G401.6 (cell line): Measurements from ENCODE around the gene SERPINF2.
"Not testable (repeated sequence)": the region's sequence is repeated elsewhere in the genome, so short reads cannot be mapped to it uniquely, and the experiment has no call there.

Source experiments
- FAIRE-seq: peaks from 2 replicates; lab custom pipeline; 2012; peaks lifted over from hg19 to GRCh38; lab: Jason Lieb, UNC

SERPINF2 gene

GRCh38 chr17:1762901-1763898 is 20.5 kb downstream of the SERPINF2 start:
- FAIRE-seq, result peak; percentile 34

DNA sequence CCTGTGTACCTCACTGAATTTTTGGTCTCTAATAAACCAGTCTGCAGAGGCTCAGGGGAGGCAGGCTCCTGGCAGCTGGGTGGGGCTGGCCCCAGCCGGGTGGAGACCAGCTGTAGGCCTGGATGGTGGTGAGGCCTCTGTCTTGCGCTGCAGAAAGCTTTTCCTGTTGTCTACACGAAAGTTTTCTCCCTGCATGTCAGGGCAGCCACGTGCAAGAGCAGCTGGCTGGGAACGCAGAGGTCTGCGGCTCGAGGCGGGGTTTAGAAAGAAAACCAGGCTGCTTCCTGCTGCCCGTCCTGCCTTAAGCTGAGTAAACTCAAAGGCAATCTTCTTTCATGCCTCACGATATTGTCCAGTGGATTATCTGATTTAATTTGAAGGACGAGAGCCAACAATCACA is 21.6 kb downstream of the SERPINF2 start:
- FAIRE-seq, result no peak

- FAIRE-seq, result not testable (repeated sequence)
These were observed 22.0 kb downstream of the SERPINF2 start for GRCh38 chr17:1764705-1765104.

DNA sequence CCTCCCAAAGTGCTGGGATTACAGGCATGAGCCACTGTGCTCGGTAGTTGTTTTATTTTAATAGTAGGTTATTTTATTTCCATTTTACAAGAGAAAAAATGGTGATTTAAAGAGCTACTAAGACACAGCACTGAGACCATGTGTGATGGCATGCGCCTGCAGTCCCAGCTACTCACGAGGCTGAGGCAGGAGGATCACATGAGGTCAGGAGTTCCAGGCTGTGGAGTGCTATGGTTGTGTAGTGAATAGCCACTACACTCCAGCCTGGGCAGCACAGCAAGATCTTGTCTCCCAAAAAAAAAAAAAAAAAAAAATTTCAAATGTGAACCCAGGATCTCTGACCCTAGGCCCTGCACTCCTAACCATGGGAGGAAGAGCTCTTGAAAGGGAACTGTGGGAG is 22.9 kb downstream of the SERPINF2 start:
- FAIRE-seq, result no peak

GRCh38 chr17:1766382-1767135 is 23.9 kb downstream of the SERPINF2 start:
- FAIRE-seq, result no peak

DNA sequence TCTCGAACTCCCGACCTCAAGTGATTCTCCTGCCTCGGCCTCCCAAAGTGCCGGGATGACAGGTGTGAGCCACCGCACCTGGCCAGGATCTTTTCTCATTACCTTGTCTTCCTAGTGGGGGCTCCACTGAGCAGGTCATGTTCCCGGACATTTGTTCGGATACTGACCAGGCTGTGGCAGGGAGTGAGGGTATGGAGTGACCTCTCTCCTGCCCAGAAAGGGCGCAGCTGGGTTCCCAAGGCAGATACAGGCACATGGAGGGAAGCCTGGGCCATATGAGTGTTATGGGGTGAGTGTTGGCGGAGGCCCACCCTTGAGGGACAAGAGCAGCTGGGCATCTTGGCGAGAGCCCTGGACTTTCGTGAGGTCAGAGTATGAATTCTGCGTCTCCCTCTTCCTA is 24.7 kb downstream of the SERPINF2 start:
- FAIRE-seq, result no peak

GRCh38 chr17:1769822-1770477 is 27.3 kb downstream of the SERPINF2 start:
- FAIRE-seq, result no peak

GRCh38 chr17:1773000-1773695 is 30.5 kb downstream of the SERPINF2 start:
- not testable (repeated sequence) for FAIRE-seq

GRCh38 chr17:1773696-1774181 is 31.1 kb downstream of the SERPINF2 start:
- no peak for FAIRE-seq

GRCh38 chr17:1774390-1775176 is 31.9 kb downstream of the SERPINF2 start:
- no peak for FAIRE-seq

GRCh38 chr17:1776328-1776727 is 33.7 kb downstream of the SERPINF2 start:
- no peak for FAIRE-seq

- FAIRE-seq, result no peak
These were observed 34.2 kb downstream of the SERPINF2 start for GRCh38 chr17:1776857-1777256.

- peak; percentile 49 for FAIRE-seq
These were observed 37.0 kb downstream of the SERPINF2 start for GRCh38 chr17:1779571-1780131.

DNA sequence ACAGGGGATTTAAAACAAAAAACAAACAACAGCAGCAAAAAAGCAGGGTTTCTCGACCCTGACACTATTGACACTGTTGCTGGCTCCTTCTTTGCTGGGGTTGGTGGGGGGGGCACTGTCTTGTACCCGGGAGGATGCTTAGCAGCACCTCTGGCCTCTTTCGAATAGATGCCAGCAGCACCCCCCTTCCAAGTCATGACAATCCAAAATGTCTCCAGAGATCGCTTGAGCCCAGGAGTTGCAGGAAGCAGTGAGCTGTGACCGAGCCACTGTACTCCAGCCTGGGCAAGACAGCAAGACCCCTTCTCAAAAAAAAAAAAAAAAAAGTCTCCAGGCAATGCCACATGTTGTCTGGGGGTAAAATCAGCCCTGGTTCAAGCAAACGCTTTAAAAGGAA is 39.5 kb downstream of the SERPINF2 start:
- FAIRE-seq, result no peak

- FAIRE-seq, result no peak
These were observed 40.6 kb downstream of the SERPINF2 start for GRCh38 chr17:1783271-1783670.

- FAIRE-seq, result peak; percentile 74
These were observed 41.4 kb downstream of the SERPINF2 start for GRCh38 chr17:1783834-1784611.

- no peak for FAIRE-seq
These were observed 43.3 kb downstream of the SERPINF2 start for GRCh38 chr17:1785930-1786329.

DNA sequence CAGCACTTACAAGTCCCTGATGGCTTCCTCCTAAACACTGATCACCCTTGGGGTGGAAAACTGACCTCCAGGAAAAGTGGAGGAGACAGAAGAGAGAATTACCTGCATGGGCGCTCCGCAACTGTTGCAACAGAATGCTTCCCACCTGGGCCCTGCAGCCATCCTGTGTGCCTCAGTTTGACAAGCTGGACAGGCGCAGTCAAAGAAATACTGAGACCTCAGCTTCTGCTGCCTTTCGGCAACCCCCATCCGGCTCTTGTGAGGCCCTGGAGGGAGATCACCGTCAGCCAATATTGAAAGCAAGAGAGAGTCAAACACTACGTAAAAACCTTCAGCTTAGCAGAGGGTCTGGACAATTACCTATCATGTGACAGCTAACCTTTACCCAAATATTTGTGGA is 44.0 kb downstream of the SERPINF2 start:
- no peak for FAIRE-seq

DNA sequence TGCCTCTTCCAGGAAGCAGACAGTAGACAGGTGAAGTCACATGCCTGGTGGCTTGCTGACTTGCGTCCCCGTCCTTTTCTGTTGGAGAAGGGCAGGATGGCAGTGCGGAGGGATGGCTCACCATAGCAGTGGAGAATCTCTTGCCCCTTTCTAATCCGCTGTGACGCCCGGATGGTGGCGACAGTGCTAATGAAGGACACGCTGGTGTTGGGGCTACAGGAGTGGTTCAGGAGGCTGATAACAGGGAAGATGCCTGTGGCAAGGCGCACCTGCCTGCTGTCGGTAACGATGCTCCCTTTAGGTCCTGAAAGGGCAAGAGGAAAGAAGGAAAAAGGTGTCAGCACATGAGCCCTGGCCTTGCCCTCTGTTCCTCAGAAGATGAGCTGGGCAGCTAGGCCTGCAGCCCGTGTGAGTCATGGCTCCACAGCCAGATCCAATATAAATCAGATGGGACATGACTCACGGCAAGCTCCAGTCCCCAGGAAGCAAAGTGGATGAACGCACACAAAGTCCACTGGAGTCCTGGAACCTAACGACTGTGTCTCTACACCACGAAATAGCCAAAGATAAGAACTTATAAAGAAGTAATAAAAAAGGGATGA is 44.7 kb downstream of the SERPINF2 start:
- no peak for FAIRE-seq
